CD4-positive, alpha-beta T cell treated with Interleukin-4 for 1 hour (primary cell): ENCODE results near the gene SRP14.
"Not testable (repeated sequence)": the region's sequence is repeated elsewhere in the genome, so short reads cannot be mapped to it uniquely, and the experiment has no call there.

Experiments
- DNase-seq, 2 donors: peaks; one replicate each; pipeline ENCODE4 v3.0.0-alpha.2; 2020 to 2022

SRP14 gene

DNA sequence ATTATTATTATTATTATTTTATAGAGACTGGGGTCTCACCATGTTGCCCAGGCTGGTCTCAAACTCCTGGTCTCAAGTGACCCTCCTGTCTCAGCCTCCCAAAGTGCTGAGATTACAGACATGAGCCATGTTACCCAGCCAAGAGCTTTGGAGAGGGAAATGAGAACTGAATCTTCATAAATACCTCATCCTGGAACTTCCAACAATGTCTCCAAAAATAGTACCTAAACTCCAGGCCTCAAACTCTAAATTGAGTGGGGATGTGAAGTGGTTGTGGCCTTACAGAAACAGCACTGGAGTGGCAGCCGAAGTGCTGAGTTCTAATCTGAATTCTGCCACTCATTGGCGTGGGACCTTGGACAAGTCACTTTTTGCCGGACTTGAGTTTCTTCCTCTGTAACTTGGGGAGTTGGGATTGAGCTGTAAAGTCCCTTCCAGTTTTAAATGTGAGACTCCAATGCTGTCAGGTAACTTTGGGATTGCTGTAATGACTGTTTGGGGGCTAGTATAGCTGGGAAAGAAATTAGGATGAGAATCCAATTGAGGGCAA lies 10.0 kb upstream of the SRP14 start:
- no peak for DNase-seq

DNA sequence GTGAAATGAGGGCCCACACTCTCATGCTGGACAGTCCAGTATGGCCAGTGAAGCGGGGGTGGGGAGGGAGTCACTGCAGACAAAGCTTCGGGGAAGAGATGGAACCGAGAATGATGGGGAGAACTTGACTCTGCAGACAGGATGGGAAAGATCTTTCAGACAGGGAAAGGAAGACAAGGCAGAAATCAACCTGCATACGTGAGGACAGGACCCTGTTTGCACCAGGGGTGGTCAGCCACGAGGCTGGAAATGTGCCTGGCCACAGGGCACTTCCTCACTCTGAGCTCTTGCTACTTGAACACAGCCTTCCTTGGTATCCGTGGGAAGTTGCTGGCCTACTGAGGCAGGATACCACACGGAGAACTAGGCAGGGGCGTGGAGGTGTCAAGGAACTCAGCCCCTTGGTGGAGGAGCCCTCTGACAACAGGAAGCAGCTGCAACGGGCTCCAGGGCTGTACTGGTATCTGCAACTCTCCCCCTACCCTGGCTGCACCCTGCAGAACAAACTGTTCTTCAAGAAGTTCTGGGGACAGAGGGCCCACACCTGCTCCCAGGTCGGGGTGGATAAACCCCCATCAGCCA lies 9.3 kb upstream of the SRP14 start:
- peak; percentile 46 to 57 for DNase-seq

- DNase-seq = peak; percentile 58 to 81
Measured at GRCh38 chr15:40047415-40048210, 8.6 kb upstream of the SRP14 start.

- DNase-seq = no peak
Measured at GRCh38 chr15:40046721-40047414, 7.9 kb upstream of the SRP14 start.

GRCh38 chr15:40045572-40046217 lies 6.7 kb upstream of the SRP14 start:
- no peak for DNase-seq

DNA sequence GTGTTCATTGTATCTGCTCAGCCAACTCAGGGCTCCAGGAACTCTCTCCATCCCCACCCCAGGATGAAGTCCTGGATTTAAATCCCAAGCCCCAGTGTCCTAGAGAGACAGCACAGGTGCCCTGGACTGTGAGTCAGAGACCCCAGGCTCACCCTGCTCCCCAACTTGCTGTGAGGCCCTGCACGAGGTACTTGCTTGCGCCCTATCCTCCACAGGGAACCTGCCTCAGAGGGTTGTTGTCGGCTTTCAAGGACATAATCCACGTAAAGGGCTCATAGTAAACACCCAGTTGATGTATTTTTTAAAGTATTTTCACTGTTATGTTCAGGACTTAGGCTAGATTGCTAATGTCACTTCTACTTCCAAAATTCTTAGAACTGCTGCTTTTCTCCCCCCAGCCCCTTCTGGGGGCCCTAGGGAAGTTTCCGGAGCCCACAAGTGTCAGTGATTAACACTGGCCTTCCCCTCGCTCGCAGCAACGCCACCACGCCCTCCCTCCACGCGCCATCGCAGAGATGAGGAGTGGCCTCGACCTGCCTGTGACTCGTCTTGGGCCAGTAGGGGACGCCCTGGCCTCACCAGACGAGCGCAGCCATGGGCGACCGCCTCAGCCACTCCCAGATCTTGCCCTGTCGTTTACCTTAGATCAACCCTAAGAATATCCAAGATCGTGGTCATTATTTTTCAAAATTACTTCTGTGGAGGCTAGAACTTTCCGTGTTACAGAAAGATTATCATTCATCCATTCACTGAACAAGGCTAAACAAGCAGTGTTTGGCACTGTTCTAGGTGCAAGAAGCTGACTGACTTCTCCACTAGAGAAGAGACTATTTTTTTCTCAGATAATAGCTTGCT lies 6.0 kb upstream of the SRP14 start:
- peak; percentile 85 to 89 for DNase-seq

- no peak for DNase-seq
Measured at GRCh38 chr15:40043927-40044716, 5.1 kb upstream of the SRP14 start.

GRCh38 chr15:40042791-40043320 lies 3.9 kb upstream of the SRP14 start:
- DNase-seq = no peak

DNA sequence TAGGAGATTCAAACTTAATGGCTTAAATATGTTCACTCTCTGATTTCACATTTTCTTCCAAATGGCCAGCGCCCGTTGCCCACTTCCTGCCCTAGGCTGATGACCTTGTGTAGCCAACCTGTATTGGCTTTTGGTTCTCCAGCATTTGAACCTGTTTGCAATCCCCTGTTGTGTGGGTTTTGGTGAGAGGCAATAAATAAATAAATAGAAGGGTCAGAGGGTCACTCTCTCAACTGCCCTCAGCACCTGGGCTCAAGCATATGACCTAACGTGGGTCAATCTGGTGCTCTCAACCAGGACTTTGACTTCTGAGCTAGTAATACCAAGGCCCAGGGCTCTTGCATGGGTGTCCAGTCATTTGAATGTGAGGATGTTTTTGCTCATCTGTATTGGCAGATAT lies 1.8 kb upstream of the SRP14 start:
- no peak for DNase-seq

DNA sequence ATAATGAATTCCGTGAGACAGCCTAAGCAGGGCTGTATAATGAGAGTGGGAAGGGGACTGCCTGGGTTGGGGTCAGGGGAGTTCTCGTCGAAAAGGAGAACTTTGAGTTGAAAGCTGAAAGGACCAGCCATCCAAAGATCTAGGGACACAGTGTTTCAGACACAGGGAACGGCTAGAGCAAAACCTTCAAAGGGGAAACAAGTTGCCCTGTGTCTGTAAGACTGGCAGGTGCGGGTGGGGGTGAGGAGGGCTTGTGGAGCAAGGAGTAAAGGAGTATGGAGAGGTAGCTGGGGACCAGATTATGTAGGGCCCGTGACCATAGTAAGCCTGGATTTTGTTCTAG lies 1.3 kb upstream of the SRP14 start:
- no peak for DNase-seq

DNA sequence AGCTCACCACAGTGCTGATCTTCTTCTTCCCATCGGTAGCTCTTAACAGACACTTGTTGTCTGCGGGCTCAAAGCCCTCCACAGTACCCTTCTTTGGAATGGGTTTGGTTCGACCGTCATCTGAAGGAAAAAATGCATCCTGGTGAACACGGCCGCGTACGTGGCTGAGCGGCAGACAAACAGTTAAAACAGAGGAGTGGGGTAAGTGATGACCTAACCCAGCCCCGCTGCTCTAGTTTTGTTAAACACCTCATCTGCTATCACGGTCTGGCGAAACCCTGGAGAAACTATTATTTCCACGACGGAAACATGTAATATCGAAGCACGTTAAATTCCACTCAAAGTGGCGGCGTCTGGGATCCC lies 725 bp downstream of the SRP14 start:
- DNase-seq = no peak

- no peak for DNase-seq
Measured at GRCh38 chr15:40037721-40038120, 1.3 kb downstream of the SRP14 start.

DNA sequence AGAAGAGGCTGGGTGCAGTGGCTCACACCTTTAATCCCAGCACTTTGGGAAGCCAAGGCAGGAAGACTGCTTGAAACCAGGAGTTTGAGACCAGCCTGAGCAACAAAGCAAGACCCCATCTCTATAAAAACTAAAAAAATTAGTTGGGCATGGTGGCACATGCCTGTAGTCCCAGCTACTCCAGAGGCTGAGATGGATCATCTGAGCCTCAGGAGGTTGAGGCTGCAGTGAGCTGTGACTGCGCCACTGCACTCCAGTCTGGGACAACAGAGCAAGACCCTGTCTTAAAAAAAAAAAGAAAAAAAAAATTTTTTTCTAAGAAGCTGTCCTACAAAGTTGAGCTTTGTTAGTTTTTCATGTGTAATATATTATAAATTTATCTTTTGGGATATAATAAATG lies 3.8 kb downstream of the SRP14 start:
- not testable (repeated sequence) for DNase-seq

DNA sequence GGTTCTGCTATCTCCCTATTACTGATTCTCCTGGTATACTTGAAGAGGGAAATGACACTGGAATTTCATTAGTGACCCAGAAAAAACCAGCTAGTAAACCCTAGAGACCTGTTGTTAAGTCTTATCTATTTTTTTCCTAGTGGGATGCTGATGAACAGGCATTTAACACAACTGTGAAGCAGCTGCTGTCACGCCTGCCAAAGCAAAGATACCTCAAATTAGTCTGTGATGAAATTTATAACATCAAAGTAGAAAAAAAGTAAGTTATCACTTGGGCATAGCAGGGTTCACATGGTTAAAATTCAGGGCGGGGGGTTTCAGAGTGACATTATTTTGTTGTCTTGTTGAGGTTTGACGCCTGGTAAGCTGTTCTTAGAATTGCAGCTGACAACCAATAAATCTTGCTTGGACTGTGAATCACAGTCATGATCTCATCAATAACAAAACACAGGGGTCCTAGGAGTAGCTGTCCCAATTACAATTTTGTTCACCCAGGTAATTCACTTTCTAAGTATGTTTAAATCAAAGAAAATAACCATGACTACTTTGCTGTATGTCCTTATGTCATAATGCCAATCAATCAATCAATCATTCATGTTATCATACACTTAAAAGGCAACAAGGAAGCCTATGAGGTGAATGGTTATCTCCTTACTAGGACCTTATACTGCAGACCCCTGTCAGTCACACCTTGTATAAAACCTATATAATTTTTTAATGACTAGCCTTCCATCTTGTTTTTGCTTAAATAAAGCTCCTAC lies 4.6 kb downstream of the SRP14 start:
- no peak for DNase-seq

- no peak for DNase-seq
Measured at GRCh38 chr15:40032125-40032839, 6.7 kb downstream of the SRP14 start.

GRCh38 chr15:40031300-40031699 lies 7.7 kb downstream of the SRP14 start:
- DNase-seq = no peak

- no peak for DNase-seq
Measured at GRCh38 chr15:40029979-40030893, 8.7 kb downstream of the SRP14 start.

GRCh38 chr15:40028853-40029252 lies 10.1 kb downstream of the SRP14 start:
- DNase-seq = no peak

DNA sequence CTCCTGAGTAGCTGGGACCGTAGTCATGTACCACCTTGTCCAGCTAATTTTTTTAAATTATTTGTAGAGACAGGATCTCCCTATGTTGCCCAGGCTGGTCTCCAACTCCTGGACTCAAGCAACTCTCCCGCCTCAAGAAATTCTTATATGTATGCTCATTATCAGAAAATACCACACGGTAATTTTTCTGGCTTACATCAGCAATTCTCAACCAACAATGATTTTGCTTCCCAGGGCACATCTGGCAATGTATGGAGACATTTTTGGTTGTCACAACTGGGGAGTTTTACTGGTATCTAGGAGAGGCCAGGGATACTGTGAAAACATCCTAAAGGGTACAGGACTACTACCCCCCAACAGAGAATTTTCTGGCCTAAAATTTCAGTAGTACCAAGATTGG lies 10.8 kb downstream of the SRP14 start:
- no peak for DNase-seq
